ENCODE data around the gene USP5.
A peak's percentile ranks its signal among the peaks of the same experiment; 100 is the strongest.

Gene USP5

GRCh38 chr12:6846316-6846869 is 5.6 kb upstream of the USP5 start:
- H3K36me3 ChIP-seq (ENCODE audit: control insufficient read depth in 4 of 4, insufficient read depth in 4 of 4, low read length in 3 of 4) = peaks cover 5 to 56% (median 36%) of the 10 kb centered on the region in 4 experiments
- no peaks in the 10 kb centered on the region for H3K27me3 ChIP-seq (replicated peaks in 2 of 5; ENCODE audit: control insufficient read depth in 4 of 5, insufficient read depth in 5 of 5, low read length in 4 of 5)
- 97% methylated on average over 5 of the region's 7 CpGs for WGBS (ENCODE audit: insufficient coverage)
- no peak overlapping the region for H3K27ac ChIP-seq (ENCODE audit: insufficient read depth in 1 of 2, low read depth in 1 of 2, low read length in 2 of 2, poor library complexity in 1 of 2, severe bottlenecking in 2 of 2)
- H3K4me3 ChIP-seq (ENCODE audit: control insufficient read depth in 1 of 7, extremely low read depth in 1 of 7, insufficient read depth in 4 of 7, low read depth in 2 of 7, low read length in 6 of 7) = no peak overlapping the region
- POLR2A ChIA-PET = no interaction called here
- CTCF ChIA-PET = interaction anchor here (0.6 to 4.3 kb wide), 3 partner anchors 12 to 57 kb away, joined by 3 to 39 read pairs (median 4); partner anchors contain the start of genes CD4 and P3H3
- no peaks in the 10 kb centered on the region for H3K9me3 ChIP-seq (ENCODE audit: control extremely low read depth in 1 of 5, control insufficient read depth in 4 of 5, insufficient read depth in 2 of 5, low read depth in 1 of 5, low read length in 4 of 5)
- no peak for DNase-seq
- peaks cover 5 to 24% (median 21%) of the 10 kb centered on the region in 4 experiments for H3K4me1 ChIP-seq (ENCODE audit: control extremely low read depth in 1 of 4, control insufficient read depth in 4 of 4, insufficient read depth in 4 of 4, low read length in 3 of 4)

GRCh38 chr12:6847676-6848075 is 4.3 kb upstream of the USP5 start:
- CTCF ChIA-PET = interaction anchor here (4.3 kb wide), 1 partner anchor 13 kb away, joined by 39 read pairs; no protein-coding TSS in a partner anchor
- Histone ChIP-seq H3K4me1 (ENCODE audit: control extremely low read depth in 1 of 4, control insufficient read depth in 4 of 4, insufficient read depth in 4 of 4, low read length in 3 of 4) (peaks cover 5 to 28% (median 22%) of the 10 kb centered on the region in 4 experiments), H3K9me3 (ENCODE audit: control extremely low read depth in 1 of 5, control insufficient read depth in 4 of 5, insufficient read depth in 2 of 5, low read depth in 1 of 5, low read length in 4 of 5) (no peaks in the 10 kb centered on the region), H3K4me3 (ENCODE audit: control insufficient read depth in 1 of 7, extremely low read depth in 1 of 7, insufficient read depth in 4 of 7, low read depth in 2 of 7, low read length in 6 of 7) (no peak overlapping the region), H3K27ac (ENCODE audit: insufficient read depth in 1 of 2, low read depth in 1 of 2, low read length in 2 of 2, poor library complexity in 1 of 2, severe bottlenecking in 2 of 2) (no peak overlapping the region), H3K36me3 (ENCODE audit: control insufficient read depth in 4 of 4, insufficient read depth in 4 of 4, low read length in 3 of 4) (peaks cover 5 to 54% (median 35%) of the 10 kb centered on the region in 4 experiments), H3K27me3 (replicated peaks in 2 of 5; ENCODE audit: control insufficient read depth in 4 of 5, insufficient read depth in 5 of 5, low read length in 4 of 5) (no peaks in the 10 kb centered on the region)
- POLR2A ChIA-PET = no interaction called here
- no peak for DNase-seq
- WGBS (ENCODE audit: insufficient coverage) = 91% methylated on average over 1 of the region's 2 CpGs

GRCh38 chr12:6849427-6849826 is 2.5 kb upstream of the USP5 start:
- ChIA-PET CTCF (interaction anchor here (1.1 to 4.3 kb wide), 4 partner anchors 15 to 96 kb away, joined by 3 to 39 read pairs (median 4); no protein-coding TSS in a partner anchor), POLR2A (no interaction called here)
- Histone ChIP-seq H3K9me3 (ENCODE audit: control extremely low read depth in 1 of 5, control insufficient read depth in 4 of 5, insufficient read depth in 2 of 5, low read depth in 1 of 5, low read length in 4 of 5) (no peaks in the 10 kb centered on the region), H3K4me3 (ENCODE audit: control insufficient read depth in 1 of 7, extremely low read depth in 1 of 7, insufficient read depth in 4 of 7, low read depth in 2 of 7, low read length in 6 of 7) (peak overlapping the region in 1 of 7 experiments; percentile 90), H3K4me1 (ENCODE audit: control extremely low read depth in 1 of 4, control insufficient read depth in 4 of 4, insufficient read depth in 4 of 4, low read length in 3 of 4) (peaks cover 5 to 42% (median 33%) of the 10 kb centered on the region in 4 experiments), H3K27ac (ENCODE audit: insufficient read depth in 1 of 2, low read depth in 1 of 2, low read length in 2 of 2, poor library complexity in 1 of 2, severe bottlenecking in 2 of 2) (no peak overlapping the region), H3K36me3 (ENCODE audit: control insufficient read depth in 4 of 4, insufficient read depth in 4 of 4, low read length in 3 of 4) (peaks cover 3 to 53% (median 33%) of the 10 kb centered on the region in 4 experiments), H3K27me3 (replicated peaks in 2 of 5; ENCODE audit: control insufficient read depth in 4 of 5, insufficient read depth in 5 of 5, low read length in 4 of 5) (no peaks in the 10 kb centered on the region)
- peak in 2 of 3 donors; percentile 41 to 44 for DNase-seq
- 0% methylated on average over 1 of the region's 2 CpGs for WGBS (ENCODE audit: insufficient coverage)

GRCh38 chr12:6849976-6850560 is 1.9 kb upstream of the USP5 start:
- Histone ChIP-seq H3K27me3 (replicated peaks in 2 of 5; ENCODE audit: control insufficient read depth in 4 of 5, insufficient read depth in 5 of 5, low read length in 4 of 5) (no peaks in the 10 kb centered on the region), H3K4me1 (ENCODE audit: control extremely low read depth in 1 of 4, control insufficient read depth in 4 of 4, insufficient read depth in 4 of 4, low read length in 3 of 4) (peaks cover 5 to 42% (median 33%) of the 10 kb centered on the region in 4 experiments), H3K4me3 (ENCODE audit: control insufficient read depth in 1 of 7, extremely low read depth in 1 of 7, insufficient read depth in 4 of 7, low read depth in 2 of 7, low read length in 6 of 7) (peak overlapping the region in 4 of 7 experiments; percentile 90 to 99 (median 90)), H3K36me3 (ENCODE audit: control insufficient read depth in 4 of 4, insufficient read depth in 4 of 4, low read length in 3 of 4) (peaks cover 3 to 55% (median 30%) of the 10 kb centered on the region in 4 experiments), H3K9me3 (ENCODE audit: control extremely low read depth in 1 of 5, control insufficient read depth in 4 of 5, insufficient read depth in 2 of 5, low read depth in 1 of 5, low read length in 4 of 5) (no peaks in the 10 kb centered on the region), H3K27ac (ENCODE audit: insufficient read depth in 1 of 2, low read depth in 1 of 2, low read length in 2 of 2, poor library complexity in 1 of 2, severe bottlenecking in 2 of 2) (no peak overlapping the region)
- DNase-seq = no peak
- ChIA-PET POLR2A (no interaction called here), CTCF (interaction anchor here (1.0 to 4.3 kb wide), 6 partner anchors 15 to 96 kb away, joined by 3 to 39 read pairs (median 4); no protein-coding TSS in a partner anchor)
- 95% methylated on average over 8 of the region's 10 CpGs for WGBS (ENCODE audit: insufficient coverage)

- Histone ChIP-seq H3K27me3 (replicated peaks in 2 of 5; ENCODE audit: control insufficient read depth in 4 of 5, insufficient read depth in 5 of 5, low read length in 4 of 5) (no peaks in the 10 kb centered on the region), H3K36me3 (ENCODE audit: control insufficient read depth in 4 of 4, insufficient read depth in 4 of 4, low read length in 3 of 4) (peaks cover 4 to 57% (median 32%) of the 10 kb centered on the region in 4 experiments), H3K27ac (ENCODE audit: insufficient read depth in 1 of 2, low read depth in 1 of 2, low read length in 2 of 2, poor library complexity in 1 of 2, severe bottlenecking in 2 of 2) (peak overlapping the region in 1 of 2 experiments; percentile 64), H3K4me1 (ENCODE audit: control extremely low read depth in 1 of 4, control insufficient read depth in 4 of 4, insufficient read depth in 4 of 4, low read length in 3 of 4) (peaks cover 5 to 42% (median 33%) of the 10 kb centered on the region in 4 experiments), H3K4me3 (ENCODE audit: control insufficient read depth in 1 of 7, extremely low read depth in 1 of 7, insufficient read depth in 4 of 7, low read depth in 2 of 7, low read length in 6 of 7) (peak overlapping the region in 6 of 7 experiments; percentile 87 to 99 (median 90)), H3K9me3 (ENCODE audit: control extremely low read depth in 1 of 5, control insufficient read depth in 4 of 5, insufficient read depth in 2 of 5, low read depth in 1 of 5, low read length in 4 of 5) (no peaks in the 10 kb centered on the region)
- ChIA-PET CTCF (interaction anchor here (1.0 to 6.8 kb wide), 8 partner anchors 14 to 76 kb away, joined by 3 to 85 read pairs (median 6); partner anchors contain the start of genes SPSB2 and TPI1), POLR2A (interaction anchor here (1.8 to 2.2 kb wide), 2 partner anchors 16 to 97 kb away, joined by 6 to 8 read pairs; partner anchors contain the start of genes MLF2 and TPI1)
- DNase-seq = no peak
- 81% methylated on average over 16 of the region's 16 CpGs for WGBS (ENCODE audit: insufficient coverage)
These were observed 1.2 kb upstream of the USP5 start for GRCh38 chr12:6850796-6851152.

- peak within 1 kb of the TSS; percentile 82 to 99 (median 90) for H3K4me3 ChIP-seq (ENCODE audit: control insufficient read depth in 1 of 7, extremely low read depth in 1 of 7, insufficient read depth in 4 of 7, low read depth in 2 of 7, low read length in 6 of 7)
- peaks cover 5 to 42% (median 33%) of the 10 kb centered on the region in 4 experiments for H3K4me1 ChIP-seq (ENCODE audit: control extremely low read depth in 1 of 4, control insufficient read depth in 4 of 4, insufficient read depth in 4 of 4, low read length in 3 of 4)
- no peaks in the 10 kb centered on the region for H3K9me3 ChIP-seq (ENCODE audit: control extremely low read depth in 1 of 5, control insufficient read depth in 4 of 5, insufficient read depth in 2 of 5, low read depth in 1 of 5, low read length in 4 of 5)
- POLR2A ChIA-PET = interaction anchor here (0.7 to 2.2 kb wide), 8 partner anchors 16 to 162 kb away, joined by 3 to 14 read pairs (median 6); partner anchors contain the start of genes C12orf57, MLF2, RNU7-1 and SPSB2
- H3K27ac ChIP-seq (ENCODE audit: insufficient read depth in 1 of 2, low read depth in 1 of 2, low read length in 2 of 2, poor library complexity in 1 of 2, severe bottlenecking in 2 of 2) = peak within 1 kb of the TSS; percentile 80 to 89
- H3K27me3 ChIP-seq (replicated peaks in 2 of 5; ENCODE audit: control insufficient read depth in 4 of 5, insufficient read depth in 5 of 5, low read length in 4 of 5) = no peaks in the 10 kb centered on the region
- H3K36me3 ChIP-seq (ENCODE audit: control insufficient read depth in 4 of 4, insufficient read depth in 4 of 4, low read length in 3 of 4) = peaks cover 6 to 57% (median 32%) of the 10 kb centered on the region in 4 experiments
- peak; percentile 97 to 99 (median 99) for DNase-seq
- under 1% methylated on average over 32 of the region's 37 CpGs for WGBS (ENCODE audit: insufficient coverage)
- CTCF ChIA-PET = interaction anchor here (0.6 to 6.8 kb wide), 11 partner anchors 8 to 97 kb away, joined by 3 to 85 read pairs (median 4); partner anchors contain the start of genes C12orf57, RNU7-1, SPSB2 and TPI1
These were observed 613 bp upstream of the USP5 start, which contains the start of gene CDCA3 for GRCh38 chr12:6851153-6851920. Gene CDCA3 (minus strand): TSS chr12:6851286. CDS start chr12:6850952, 334 bp downstream.
